Stimulated activated CD4-positive, alpha-beta T cell treated with anti-CD3 and anti-CD28 coated beads, Interleukin-2, amount 100 ng/mL, for 24 hours (primary cell): Measurements from ENCODE around the gene RSPRY1.
A peak's percentile ranks its signal among the peaks of the same experiment; 100 is the strongest.

Source experiments
- DNase-seq, 2 donors: peaks; one replicate each; pipeline ENCODE4 v3.0.0-alpha.2; 2020

Gene RSPRY1

DNA sequence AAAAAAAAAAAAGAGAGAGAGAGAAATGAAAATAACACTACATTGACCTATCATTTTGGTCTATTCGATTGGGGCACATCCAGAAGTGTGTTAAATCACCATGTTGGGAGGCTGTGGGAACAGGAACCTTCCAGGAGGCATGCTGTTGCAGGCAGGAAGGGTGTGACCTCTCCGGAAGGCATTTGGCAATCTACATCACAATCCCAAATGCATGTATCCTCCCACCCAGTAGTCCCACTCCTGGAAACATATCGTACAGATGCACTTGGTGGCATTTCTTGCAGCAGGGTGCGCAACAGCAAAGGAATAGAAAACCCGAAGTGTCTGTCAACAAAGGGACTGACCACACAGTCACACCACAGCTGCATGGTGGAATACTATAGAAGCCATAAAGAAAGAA, 90.5 kb downstream of the RSPRY1 start:
- DNase-seq, result no peak

DNA sequence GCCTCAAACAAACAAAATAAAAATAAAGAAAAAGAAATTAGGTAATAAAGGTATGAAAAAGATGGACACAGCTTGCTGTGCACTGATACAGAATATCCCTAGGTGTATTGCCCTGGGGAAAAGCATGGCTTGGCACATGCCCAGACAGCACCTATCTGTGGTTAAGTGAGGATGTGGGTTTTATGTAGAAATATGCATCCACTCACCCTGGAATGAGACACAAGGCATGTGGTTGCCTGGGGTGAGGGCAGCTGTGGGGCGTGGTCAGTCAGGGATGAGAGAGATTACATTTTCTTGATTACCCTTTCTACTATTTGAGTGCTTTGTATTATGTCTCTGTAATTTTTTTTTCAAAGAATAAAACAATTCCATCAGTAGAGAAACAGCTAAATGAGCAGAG, 91.5 kb downstream of the RSPRY1 start:
- peak; percentile 53 to 61 for DNase-seq

DNA sequence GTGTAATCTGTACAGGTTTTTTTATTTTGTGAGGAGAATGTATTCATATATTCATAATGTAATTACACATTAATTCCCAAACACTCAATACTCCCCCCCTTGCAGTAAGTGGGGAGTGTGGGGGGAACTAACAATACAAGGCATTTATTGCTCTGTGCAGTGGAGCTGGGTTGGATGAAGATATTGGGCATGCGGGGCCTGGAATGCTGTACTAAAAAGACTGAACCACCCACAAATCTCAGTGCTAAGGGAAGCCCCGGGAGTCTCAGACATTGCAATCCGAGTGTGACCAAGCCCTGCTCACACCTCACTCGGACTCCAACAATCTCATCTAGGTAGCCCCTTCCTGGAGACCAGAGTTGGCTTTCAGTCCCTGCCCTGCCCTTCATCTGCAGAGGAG, 92.4 kb downstream of the RSPRY1 start:
- DNase-seq, result no peak

DNA sequence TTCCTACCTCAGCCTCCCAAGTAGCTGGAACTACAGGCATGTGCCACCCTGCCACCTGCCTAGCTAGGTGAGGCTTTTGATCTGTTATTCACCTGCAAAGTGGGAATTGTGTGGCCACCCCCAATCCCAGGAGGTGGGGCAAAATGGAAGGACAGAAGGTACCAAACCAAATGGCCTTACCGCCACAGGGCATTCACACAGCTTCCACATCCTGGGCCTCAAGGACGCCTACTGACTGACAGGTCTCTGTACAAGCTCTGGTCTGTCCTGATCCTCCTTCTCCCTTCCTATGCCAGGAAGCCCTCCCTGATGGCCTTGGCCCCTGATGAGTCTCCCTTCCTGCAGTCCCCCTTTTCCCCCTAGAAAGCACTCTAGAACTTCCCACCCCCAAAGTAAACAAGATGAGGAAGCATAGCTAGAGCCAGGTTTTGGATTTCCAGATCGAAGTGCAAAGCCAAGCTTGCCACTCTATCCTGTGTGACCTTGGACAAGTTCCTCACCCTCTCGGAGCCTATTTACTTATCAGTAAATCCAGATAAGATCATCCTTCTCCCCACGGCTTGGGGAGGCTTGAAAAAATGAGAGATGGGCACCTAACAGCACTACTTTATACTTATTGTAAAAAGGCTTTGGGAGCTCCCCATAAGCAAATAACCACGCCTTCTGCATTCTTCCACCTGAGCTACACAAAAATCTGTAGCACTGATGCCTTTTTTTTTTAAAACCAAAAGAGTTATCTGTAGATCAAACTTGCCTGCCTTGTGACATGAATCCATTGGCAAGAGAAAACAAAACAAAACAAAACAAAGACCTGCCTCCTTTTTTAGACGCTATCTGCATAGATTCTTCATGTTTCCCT, 93.9 kb downstream of the RSPRY1 start:
- no peak for DNase-seq

DNA sequence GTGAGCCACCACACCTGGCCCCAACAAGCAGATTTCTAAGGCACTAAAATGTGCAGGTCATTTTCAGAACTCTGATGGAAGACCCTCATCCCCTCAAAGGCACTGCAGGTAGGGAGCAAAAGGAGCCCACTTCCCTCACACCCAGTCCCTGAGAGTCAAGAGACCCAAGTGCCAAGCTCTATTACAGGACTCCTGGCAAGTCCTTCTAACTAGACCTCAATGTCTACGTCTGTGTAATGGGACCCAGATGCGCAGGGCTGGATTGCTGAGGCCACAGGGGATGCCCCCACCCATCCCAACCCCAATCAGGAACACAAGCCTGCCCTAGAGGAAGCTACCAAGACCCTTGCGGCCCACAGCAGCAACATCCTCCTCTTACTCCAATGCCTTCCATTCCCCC, 95.7 kb downstream of the RSPRY1 start:
- no peak for DNase-seq

DNA sequence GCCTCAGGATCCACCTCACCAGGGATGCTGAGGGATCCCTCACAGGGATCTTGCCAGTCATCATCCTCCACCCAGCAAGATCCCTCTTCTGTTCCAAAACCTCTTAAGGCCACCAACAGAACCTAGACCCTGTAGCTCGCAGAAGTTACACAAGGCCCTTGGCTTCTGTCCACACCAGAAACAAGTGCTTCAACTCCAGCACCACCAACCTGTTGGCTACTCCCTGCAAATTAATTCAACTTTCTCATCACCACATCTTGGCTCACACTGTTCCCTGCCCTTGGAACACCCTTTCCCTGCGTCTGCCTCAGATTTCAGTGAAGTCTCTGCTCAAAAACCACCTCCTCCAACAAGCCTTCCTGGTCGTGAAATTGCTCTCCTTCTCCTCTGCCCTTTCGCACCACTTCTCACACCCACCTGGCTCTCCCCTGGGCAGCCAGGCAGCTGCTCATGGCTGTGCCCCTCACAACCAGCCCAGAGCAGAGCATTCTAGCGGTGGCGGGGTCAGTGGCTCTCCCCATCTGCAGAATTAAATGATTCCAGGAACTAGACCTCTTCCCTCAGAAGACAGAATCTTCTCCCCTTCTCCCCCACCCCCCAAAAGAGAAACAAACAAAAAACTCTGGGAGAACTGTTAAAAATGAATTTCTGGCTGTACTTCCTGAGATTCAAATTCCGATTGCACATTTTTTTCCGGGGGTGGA, 96.5 kb downstream of the RSPRY1 start:
- no peak for DNase-seq

DNA sequence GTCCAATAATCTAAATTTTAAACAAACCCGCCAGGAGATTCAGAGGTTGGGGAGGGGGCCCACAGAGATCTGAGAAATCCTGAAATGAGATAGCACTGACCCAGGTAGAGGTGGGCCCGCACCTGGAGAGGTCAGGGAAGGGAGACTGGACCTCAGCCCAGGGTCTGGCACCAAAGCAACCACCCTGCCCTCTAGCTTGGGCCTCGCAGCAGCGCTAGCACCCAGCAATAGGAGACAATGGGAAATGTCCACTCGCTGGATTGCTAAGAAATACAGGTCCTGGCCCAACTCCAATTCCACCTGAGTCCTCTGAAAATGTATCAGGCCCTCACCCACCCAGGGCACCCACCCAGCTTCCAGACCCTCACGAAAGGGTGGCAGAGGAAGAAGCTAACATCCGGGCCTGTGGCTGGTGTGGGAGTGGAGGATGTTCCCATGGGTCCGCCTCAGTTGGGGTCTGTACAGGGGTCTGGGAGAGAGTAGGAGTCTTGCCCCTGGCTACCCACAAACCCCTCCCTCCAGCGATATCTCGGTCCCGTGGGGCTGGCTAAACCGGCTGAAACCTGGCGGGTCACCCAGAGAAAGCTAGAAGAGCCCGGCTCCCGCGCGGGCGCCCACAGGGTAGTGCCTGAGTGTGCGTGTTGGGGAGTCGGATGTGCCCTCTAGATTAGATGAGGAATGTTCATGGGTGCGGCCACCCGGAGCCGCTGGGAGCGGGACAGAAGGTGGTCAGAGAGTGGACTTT, 97.3 kb downstream of the RSPRY1 start:
- no peak for DNase-seq

DNA sequence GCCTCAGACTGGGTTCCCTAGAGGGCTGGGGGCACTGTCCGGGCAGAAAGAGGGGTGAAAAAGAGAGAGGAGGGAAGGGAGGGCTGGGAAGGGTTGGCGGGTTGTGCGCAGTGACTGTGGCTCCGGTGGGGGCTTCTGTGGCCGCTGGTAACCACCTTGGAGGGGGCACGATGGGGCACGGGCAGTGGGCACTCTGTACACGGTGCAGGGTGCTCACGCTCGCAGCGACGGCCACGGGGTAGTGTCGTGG, 97.8 kb downstream of the RSPRY1 start:
- no peak for DNase-seq

DNA sequence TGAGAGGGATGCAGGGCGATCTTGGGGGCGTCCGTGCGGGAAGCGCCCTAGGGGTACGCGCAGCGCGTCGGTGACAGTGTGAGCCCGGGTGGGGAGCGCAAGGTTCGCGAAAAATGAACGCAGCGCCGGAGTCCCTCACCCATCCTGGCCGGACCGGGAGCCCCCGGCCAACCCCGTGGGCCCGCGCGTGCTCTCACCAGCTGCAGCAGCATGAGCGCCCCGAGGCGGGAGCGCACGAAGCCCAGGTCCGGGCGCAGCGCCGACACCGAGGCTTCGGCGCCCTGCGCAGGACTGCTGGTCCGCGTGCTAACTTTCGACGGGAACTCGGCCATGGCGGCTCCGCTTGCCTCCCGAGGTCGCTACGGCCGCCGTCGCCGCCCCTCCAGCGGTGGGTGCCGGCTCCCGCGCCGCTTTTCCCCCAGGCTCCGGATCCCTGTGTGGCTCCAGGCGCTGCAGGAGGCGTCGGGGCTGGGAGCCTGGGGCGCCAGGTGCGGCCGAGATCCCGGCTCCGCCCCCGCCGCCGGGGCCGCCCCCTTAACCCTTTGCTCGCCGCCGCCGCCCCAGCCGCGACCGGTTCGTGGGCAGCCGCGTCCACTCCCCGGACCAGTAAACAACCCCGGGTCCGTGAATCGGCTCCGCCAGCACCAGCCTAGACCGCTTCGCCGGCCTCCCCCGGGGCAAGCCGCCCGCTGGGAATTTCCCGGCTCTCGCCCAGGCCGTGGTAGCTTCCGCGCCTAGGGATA, 98.3 kb downstream of the RSPRY1 start, which contains the start of gene PLLP:
Gene PLLP (minus strand): TSS at position 464 of the 743 bp plus-strand sequence. CDS start 132 bp downstream, at position 332.
- DNase-seq, result peak; percentile 59 to 60

DNA sequence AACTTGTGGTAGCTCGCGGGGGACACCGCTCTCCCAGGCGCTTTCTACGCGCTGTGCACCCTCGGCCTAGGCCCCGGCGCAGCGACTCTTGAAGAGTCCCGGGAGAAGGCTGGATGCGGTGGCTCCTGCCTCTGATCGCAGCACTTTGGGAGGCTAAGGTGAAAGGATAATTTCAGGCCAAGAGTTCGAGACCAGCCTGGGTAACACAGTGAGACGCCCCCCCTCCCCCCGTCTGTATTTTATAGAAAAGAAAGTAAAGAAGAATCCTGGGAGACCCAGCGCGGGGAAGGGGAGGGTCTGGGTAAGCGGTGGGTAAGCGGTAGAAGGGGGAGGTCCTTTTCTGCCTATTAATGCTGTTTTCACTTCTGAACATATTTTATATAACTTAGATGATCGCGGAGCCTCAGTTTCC, 98.8 kb downstream of the RSPRY1 start:
- no peak for DNase-seq

DNA sequence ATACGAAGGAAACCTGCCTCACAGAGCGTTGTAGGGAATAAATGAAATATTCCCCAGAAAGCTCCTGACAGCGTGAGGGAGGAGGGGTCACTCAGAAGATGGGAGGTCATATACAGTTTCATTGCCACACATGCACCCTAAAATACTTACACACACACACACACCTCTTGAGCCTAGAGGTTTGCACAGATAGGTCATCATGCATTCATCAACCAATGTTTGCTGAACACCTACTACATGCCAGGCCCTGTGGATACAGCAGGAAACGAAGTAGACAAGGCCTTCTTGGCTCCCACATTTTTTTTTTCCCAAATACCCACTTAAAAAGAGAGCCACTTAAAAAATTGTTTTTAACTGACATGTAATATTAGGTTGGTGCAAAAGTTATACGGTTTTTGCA, 99.2 kb downstream of the RSPRY1 start:
- DNase-seq, result no peak

DNA sequence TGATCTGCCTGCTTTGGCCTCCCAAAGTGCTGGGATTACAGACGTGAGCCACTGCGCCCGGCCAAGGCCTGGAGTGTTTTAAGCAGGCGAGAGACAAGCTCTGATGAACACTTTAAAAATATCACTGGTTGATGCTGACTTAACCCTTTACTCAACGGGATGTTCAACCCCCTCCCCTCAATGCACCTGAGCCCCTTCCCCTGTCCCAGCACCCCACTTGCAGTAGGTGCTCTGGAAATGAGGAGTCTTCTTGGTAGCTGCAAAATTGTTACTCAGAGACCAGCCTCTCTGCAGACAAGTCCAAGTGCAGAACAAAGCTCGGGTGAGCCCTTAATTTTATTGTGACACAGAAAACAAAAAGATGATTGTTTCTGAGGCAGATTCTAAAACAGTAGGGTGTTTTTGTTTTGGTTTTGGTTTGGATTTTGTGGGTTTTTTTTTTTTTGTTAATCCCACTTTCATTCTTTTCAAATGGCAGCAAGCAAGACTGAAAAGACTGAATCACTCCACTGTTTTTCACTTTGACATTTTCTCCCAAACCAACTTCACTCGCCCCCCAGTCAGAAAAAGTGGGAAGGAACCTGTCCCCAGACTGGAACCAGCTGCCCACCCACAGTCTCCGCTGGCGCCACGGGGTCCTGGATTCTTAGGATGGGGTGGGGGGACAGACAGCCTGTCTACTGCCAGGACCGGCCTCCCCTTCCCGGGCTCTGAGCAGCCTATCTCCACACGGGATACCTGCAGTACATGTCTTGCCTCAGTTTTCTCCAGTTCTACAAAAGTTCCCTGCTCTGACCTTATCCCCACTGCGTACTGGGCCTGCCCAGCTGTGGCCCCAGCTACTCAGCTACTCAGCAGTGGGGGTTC, 103.5 kb downstream of the RSPRY1 start:
- DNase-seq, result no peak
